Ishikawa (cell line): ENCODE data around the gene SYMPK.

Experiments used
- CEBPB ChIP-seq: IDR thresholded peaks from 2 replicates; pipeline ENCODE4 v1.6.1; 2012
- CREB1 ChIP-seq: IDR thresholded peaks from 2 replicates; pipeline ENCODE4 v1.6.1; 2012; ENCODE audit warnings: low read depth
- EGR1 ChIP-seq: IDR thresholded peaks from 2 replicates; pipeline ENCODE4 v1.6.1; 2012
- EP300 ChIP-seq: IDR thresholded peaks from 2 replicates; pipeline ENCODE4 v1.6.1; 2012; ENCODE audit warnings: borderline replicate concordance
- FOXM1 ChIP-seq: IDR thresholded peaks from 2 replicates; pipeline ENCODE4 v1.6.1; 2012; ENCODE audit warnings: low read depth, borderline replicate concordance
- NFIC ChIP-seq: IDR thresholded peaks from 2 replicates; pipeline ENCODE4 v1.6.1; 2012
- RAD21 ChIP-seq: IDR thresholded peaks from 2 replicates; pipeline ENCODE4 v1.6.1; 2012; ENCODE audit warnings: low read depth
- TAF1 ChIP-seq: IDR thresholded peaks from 2 replicates; pipeline ENCODE4 v1.6.1; 2012; ENCODE audit warnings: low read depth, mild to moderate bottlenecking
- TCF12 ChIP-seq: IDR thresholded peaks from 2 replicates; pipeline ENCODE4 v1.6.1; 2012; ENCODE audit warnings: low read depth
- TEAD4 ChIP-seq: IDR thresholded peaks from 2 replicates; pipeline ENCODE4 v1.6.1; 2012
- YY1 ChIP-seq: IDR thresholded peaks from 2 replicates; pipeline ENCODE4 v1.6.1; 2012; ENCODE audit warnings: low read depth
- ZBTB7A ChIP-seq: IDR thresholded peaks from 2 replicates; pipeline ENCODE4 v1.6.1; 2012; ENCODE audit warnings: low read depth
- TF ChIP-seq, protein P1 (sequence below): IDR thresholded peaks from 2 replicates; pipeline ENCODE4 v1.6.1; 2012; ENCODE audit warnings: low read depth, mild to moderate bottlenecking
- TF ChIP-seq, protein P2 (sequence below): IDR thresholded peaks from 2 replicates; pipeline ENCODE4 v1.6.1; 2012
- TF ChIP-seq, protein P3 (sequence below): IDR thresholded peaks from 2 replicates; pipeline ENCODE4 v1.6.1; 2012

SYMPK gene

DNA sequence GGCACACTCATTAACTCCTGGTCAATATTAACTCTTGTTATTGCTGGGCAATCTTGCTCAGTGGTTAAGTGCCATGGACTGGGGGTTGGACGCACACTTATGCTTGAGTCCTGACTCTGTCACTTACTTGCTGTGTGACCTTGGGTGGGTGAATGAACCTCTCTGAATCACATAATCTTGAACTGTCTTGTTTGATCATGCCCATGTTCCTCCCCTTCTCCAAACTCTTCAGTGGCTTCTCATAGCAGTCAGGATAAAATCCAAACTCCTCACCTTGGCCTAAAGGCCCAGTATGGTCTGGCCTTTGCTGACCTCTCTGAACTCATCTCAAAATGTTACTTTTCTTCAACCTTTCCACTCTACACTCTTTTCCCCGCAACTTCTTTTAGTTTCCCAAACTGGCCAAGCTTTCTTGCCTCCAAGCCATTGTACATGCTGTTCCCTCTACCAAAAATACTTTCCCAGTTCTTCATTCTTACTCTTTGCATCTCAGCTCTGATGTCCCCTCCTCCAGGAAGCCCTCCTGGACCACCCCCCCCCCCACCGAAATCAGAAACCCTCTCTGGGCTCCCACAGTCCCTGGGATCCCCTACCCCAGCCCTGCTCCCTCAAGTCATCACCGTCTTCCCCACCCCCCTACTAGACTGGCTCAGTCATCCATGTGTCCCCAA is 37.1 kb upstream of the SYMPK start:
- TF ChIP-seq, protein P1, sequence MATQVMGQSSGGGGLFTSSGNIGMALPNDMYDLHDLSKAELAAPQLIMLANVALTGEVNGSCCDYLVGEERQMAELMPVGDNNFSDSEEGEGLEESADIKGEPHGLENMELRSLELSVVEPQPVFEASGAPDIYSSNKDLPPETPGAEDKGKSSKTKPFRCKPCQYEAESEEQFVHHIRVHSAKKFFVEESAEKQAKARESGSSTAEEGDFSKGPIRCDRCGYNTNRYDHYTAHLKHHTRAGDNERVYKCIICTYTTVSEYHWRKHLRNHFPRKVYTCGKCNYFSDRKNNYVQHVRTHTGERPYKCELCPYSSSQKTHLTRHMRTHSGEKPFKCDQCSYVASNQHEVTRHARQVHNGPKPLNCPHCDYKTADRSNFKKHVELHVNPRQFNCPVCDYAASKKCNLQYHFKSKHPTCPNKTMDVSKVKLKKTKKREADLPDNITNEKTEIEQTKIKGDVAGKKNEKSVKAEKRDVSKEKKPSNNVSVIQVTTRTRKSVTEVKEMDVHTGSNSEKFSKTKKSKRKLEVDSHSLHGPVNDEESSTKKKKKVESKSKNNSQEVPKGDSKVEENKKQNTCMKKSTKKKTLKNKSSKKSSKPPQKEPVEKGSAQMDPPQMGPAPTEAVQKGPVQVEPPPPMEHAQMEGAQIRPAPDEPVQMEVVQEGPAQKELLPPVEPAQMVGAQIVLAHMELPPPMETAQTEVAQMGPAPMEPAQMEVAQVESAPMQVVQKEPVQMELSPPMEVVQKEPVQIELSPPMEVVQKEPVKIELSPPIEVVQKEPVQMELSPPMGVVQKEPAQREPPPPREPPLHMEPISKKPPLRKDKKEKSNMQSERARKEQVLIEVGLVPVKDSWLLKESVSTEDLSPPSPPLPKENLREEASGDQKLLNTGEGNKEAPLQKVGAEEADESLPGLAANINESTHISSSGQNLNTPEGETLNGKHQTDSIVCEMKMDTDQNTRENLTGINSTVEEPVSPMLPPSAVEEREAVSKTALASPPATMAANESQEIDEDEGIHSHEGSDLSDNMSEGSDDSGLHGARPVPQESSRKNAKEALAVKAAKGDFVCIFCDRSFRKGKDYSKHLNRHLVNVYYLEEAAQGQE, result no peak
- TF ChIP-seq ZBTB7A (no peak), RAD21 (no peak), CEBPB (no peak), TCF12 (no peak), EP300 (no peak), TEAD4 (no peak), NFIC (no peak), FOXM1 (no peak), EGR1 (no peak), CREB1 (no peak), TAF1 (no peak), YY1 (no peak)
- TF ChIP-seq, protein P2, sequence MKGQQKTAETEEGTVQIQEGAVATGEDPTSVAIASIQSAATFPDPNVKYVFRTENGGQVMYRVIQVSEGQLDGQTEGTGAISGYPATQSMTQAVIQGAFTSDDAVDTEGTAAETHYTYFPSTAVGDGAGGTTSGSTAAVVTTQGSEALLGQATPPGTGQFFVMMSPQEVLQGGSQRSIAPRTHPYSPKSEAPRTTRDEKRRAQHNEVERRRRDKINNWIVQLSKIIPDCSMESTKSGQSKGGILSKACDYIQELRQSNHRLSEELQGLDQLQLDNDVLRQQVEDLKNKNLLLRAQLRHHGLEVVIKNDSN, result no peak
- TF ChIP-seq, protein P3, sequence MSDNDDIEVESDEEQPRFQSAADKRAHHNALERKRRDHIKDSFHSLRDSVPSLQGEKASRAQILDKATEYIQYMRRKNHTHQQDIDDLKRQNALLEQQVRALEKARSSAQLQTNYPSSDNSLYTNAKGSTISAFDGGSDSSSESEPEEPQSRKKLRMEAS, result no peak

DNA sequence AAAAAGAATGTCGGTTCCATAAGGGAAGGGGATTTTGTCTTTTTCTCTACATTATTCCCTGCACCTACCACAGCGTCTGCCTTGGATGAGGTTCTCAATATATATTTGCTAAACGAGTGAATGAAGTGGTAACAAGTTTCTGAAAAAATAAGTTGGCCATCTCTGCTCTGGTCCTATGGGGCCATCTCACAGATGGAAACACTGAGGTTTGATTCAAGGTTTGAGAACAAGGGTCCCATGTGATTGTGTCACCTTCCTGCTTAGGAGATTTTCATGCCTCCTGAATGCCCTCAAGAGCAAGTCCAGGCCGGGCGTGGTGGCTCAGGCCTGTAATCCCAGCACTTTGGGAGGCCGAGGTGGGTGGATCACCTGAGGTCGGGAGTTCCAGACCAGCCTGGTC is 36.3 kb upstream of the SYMPK start:
- TF ChIP-seq FOXM1, result no peak
- no peak for TF ChIP-seq NFIC
- TF ChIP-seq CREB1, result no peak

DNA sequence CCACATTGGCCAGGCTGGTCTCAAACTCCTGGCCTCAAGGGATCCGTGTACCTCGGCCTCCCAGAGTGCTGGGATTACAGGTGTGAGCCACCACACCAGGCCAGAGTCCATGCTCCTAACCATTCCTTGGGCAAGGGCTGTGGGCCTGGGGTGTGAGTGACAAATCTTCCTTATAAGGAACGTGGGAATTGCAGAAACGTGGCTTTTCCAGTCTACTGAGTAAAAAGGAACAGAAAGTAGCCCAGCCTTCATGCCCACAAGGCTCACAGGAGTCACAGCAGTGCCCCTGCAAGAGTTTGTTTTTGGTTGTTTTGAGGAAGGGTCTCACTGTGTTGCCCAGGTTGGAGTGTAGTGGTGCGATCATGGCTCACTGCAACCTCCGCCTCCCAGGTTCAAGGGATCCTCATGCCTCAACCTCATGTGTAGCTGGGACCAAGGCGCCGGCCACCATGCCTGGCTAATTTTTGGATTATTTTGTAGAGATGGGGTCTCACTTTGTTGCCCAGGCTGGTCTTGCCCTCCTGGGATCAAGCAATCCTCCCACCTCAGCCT is 34.4 kb upstream of the SYMPK start:
- TF ChIP-seq NFIC (no peak), ZBTB7A (no peak), YY1 (no peak), EGR1 (no peak), CREB1 (no peak), TCF12 (no peak), CEBPB (no peak), EP300 (no peak)
- TF ChIP-seq, protein P3, result no peak
- TF ChIP-seq, protein P1, result no peak
- TF ChIP-seq, protein P2, result no peak

DNA sequence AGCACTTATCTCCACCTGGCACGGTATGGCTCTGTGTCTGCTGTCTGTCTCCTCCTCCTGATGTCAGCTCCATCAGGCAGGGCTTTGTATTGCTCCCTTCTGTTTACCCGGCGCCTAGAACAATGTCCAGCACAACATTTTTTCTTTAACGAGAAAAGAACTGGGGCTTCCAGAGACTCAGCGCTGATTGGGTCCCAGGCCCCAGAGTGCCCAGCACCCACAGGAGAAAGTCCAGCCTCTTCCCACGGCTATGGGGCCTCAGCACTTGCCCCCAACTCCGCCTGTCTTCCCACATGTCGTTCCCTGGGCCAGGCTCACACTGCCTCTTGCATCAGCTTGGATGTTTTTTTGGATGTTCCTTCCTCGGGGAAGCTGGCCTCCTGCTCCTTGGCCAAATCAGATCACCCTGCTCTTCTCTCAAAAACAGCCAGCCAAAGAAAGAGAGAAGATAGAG is 32.6 kb upstream of the SYMPK start:
- TF ChIP-seq CEBPB (no peak), YY1 (no peak), ZBTB7A (no peak), EP300 (no peak)
- TF ChIP-seq, protein P3, result no peak

DNA sequence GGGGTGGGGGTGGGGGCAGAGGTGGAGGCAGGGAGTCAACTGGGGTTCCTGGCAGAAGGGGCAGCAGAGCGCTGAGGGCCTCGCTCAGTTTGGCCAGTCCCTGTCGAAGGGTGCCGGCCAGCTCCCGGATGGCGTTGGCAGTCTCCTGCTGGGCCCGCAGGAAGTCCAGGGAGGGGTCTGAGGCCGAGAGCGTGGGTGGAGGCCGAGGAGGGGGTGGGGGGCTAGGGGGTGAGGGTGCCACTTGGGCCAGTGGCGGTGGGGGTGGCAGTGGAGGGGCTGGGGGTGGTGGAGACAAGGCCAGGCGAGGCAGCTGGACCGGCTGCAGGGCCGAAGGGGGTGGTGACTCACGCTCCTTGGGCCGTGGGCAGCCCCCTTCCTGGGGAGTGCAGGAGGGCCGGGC is 27.9 kb upstream of the SYMPK start:
- TF ChIP-seq, protein P2, result no peak
- TF ChIP-seq TAF1 (no peak), CREB1 (no peak)
